HL-60 (cell line): ENCODE results near the gene FAM186B.

Source experiments
- REST ChIP-seq: IDR thresholded peaks from 2 replicates; pipeline ENCODE4 v1.6.1; 2012; ENCODE audit warnings: low read depth; ENCODE audit not compliant: insufficient replicate concordance
- TF ChIP-seq, protein P1 (sequence below): IDR thresholded peaks from one replicate; pipeline ENCODE4 v1.5.1; 2011; ENCODE audit warnings: low read length, control low read depth, inconsistent platforms; ENCODE audit not compliant: insufficient read depth

DNA sequence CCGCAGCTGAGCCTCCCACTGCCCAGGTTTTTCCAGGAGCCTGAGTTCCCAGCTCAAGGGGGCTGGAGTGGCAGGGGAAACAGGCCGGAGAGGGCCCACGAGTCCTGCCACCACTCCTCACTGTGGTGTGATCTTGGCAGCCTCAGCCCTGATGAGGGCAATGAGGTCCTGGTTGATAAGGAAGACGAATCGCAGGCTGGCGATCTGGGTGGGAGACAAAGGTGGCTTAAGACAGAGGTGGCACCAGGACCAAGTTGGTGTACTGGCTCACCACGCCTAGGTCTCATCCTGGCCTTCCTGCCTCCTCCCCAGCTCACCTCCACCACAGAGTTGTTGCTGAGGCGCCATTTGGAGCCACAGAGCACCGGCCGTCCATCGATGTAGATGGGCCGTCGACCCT lies 46.9 kb downstream of the FAM186B start:
- TF ChIP-seq, protein P1, sequence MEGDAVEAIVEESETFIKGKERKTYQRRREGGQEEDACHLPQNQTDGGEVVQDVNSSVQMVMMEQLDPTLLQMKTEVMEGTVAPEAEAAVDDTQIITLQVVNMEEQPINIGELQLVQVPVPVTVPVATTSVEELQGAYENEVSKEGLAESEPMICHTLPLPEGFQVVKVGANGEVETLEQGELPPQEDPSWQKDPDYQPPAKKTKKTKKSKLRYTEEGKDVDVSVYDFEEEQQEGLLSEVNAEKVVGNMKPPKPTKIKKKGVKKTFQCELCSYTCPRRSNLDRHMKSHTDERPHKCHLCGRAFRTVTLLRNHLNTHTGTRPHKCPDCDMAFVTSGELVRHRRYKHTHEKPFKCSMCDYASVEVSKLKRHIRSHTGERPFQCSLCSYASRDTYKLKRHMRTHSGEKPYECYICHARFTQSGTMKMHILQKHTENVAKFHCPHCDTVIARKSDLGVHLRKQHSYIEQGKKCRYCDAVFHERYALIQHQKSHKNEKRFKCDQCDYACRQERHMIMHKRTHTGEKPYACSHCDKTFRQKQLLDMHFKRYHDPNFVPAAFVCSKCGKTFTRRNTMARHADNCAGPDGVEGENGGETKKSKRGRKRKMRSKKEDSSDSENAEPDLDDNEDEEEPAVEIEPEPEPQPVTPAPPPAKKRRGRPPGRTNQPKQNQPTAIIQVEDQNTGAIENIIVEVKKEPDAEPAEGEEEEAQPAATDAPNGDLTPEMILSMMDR = no peak
- no peak for TF ChIP-seq REST
